Naive B cell (primary cell): ENCODE results near the gene ISLR2. TPM values are rescaled to one million over a fixed set of nuclear protein-coding genes. Genes with fewer than 3 reads are reported as not detected.

Experiments
- ATAC-seq, 2 donors: fragments of 150-1000 bp; cut with Tn5 transposase; 2 replicates each; pipeline ENCODE4 v1.10.0; 2021; ENCODE audit warnings: low read depth in 2 of 2, mild to moderate bottlenecking in 2 of 2, moderate library complexity in 2 of 2
- DNase-seq: peaks from one replicate; pipeline ENCODE4 v3.0.0; 2022
- H3K27ac Mint-ChIP-seq, 6 donors: one replicate each; pipeline ENCODE4 v1.8.0; 2020 to 2022; ENCODE audit warnings: mild to moderate bottlenecking in 6 of 6, mixed read lengths in 6 of 6, moderate library complexity in 5 of 6, inconsistent platforms in 2 of 6
- H3K27me3 Mint-ChIP-seq, 3 donors: one replicate each; pipeline ENCODE4 v1.8.0; 2021 to 2022; ENCODE audit warnings: mixed read lengths in 3 of 3, mild to moderate bottlenecking in 1 of 3
- H3K36me3 Mint-ChIP-seq, 2 donors: one replicate each; pipeline ENCODE4 v1.8.0; 2020 to 2022; ENCODE audit warnings: mixed read lengths in 2 of 2, inconsistent platforms in 1 of 2, mild to moderate bottlenecking in 1 of 2
- H3K4me1 Mint-ChIP-seq, 3 donors: one replicate each; pipeline ENCODE4 v1.8.0; 2020 to 2022; ENCODE audit warnings: mixed read lengths in 3 of 3, inconsistent platforms in 1 of 3, mild to moderate bottlenecking in 1 of 3, moderate library complexity in 1 of 3
- H3K4me3 Mint-ChIP-seq, 8 donors: one replicate each; pipeline ENCODE4 v1.8.0; 2020 to 2022; ENCODE audit warnings: mild to moderate bottlenecking in 8 of 8, mixed read lengths in 8 of 8, moderate library complexity in 8 of 8, inconsistent platforms in 2 of 8
- H3K9me3 Mint-ChIP-seq, 7 donors: one replicate each; pipeline ENCODE4 v1.8.0; 2020 to 2022; ENCODE audit warnings: mixed read lengths in 7 of 7, mild to moderate bottlenecking in 5 of 7, inconsistent platforms in 2 of 7, moderate library complexity in 1 of 7
- polyA plus RNA-seq, 6 donors: library from polyadenylated mRNA; unstranded; fragments of 300-500 nt; fragmentation: Illumina TruSeq; gene quantifications; one replicate each; pipeline ENCODE4 v1.2.3, GENCODE V29; 2021; ENCODE audit warnings: low read depth in 6 of 6

The ISLR2 gene
- polyA plus RNA-seq, 6 donors from 2014 or later = not detected

GRCh38 chr15:74179101-74179841 lies 48.9 kb downstream of the ISLR2 start:
- DNase-seq = no peak
- Mint-ChIP-seq H3K9me3 (no peaks in the 10 kb centered on the region), H3K4me1 (no peaks in the 10 kb centered on the region), H3K36me3 (no peaks in the 10 kb centered on the region), H3K27ac (peak overlapping the region in 1 of 6 donors; percentile 40), H3K27me3 (peaks cover 3 to 33% (median 29%) of the 10 kb centered on the region in 3 donors), H3K4me3 (peak overlapping the region in 1 of 8 donors; percentile 59)
- ATAC-seq = no peak

GRCh38 chr15:74179983-74180880 lies 49.8 kb downstream of the ISLR2 start:
- H3K27me3 Mint-ChIP-seq = peaks cover 3 to 33% (median 29%) of the 10 kb centered on the region in 3 donors
- H3K4me3 Mint-ChIP-seq = no peak overlapping the region
- DNase-seq (no peak), ATAC-seq (no peak)
- no peak overlapping the region for H3K27ac Mint-ChIP-seq
- H3K36me3 Mint-ChIP-seq = no peaks in the 10 kb centered on the region
- no peaks in the 10 kb centered on the region for H3K4me1 Mint-ChIP-seq
- no peaks in the 10 kb centered on the region for H3K9me3 Mint-ChIP-seq

- Mint-ChIP-seq H3K4me3 (no peak overlapping the region), H3K27me3 (peaks cover 3 to 33% (median 29%) of the 10 kb centered on the region in 3 donors), H3K27ac (no peak overlapping the region), H3K9me3 (no peaks in the 10 kb centered on the region), H3K4me1 (no peaks in the 10 kb centered on the region), H3K36me3 (no peaks in the 10 kb centered on the region)
- DNase-seq (no peak), ATAC-seq (no peak)
Observed at GRCh38 chr15:74180881-74181602, 50.7 kb downstream of the ISLR2 start.

GRCh38 chr15:74182131-74182530 lies 51.7 kb downstream of the ISLR2 start:
- no peaks in the 10 kb centered on the region for H3K9me3 Mint-ChIP-seq
- peaks cover 3 to 33% (median 25%) of the 10 kb centered on the region in 3 donors for H3K27me3 Mint-ChIP-seq
- H3K4me3 Mint-ChIP-seq = no peak overlapping the region
- ATAC-seq = no peak
- DNase-seq = no peak
- H3K36me3 Mint-ChIP-seq = no peaks in the 10 kb centered on the region
- no peaks in the 10 kb centered on the region for H3K4me1 Mint-ChIP-seq
- no peak overlapping the region for H3K27ac Mint-ChIP-seq

DNA sequence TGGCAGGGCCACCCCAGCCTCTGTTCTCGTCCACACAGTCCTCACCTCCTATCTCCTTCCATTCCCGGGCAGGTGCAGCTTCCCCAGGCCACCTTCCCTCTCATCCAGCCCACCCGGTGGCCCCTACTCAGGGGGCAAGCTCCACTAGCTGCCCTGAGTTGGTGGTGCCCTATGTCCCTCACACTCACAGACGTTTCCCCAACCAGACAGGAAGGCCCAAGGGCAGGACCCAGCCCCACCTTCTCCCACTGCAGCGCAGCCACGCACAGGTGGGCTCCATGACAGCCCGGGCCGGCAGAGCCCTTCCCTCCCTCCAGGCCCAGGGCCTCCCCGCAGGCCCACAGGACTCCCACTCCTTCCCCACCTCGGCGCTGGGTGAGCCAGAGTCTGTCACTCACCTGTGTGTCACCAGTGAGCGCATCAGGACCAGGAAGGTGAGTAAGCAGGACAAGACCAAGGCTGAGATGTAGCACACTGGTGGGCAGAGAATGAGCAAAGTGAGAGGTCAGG lies 54.3 kb downstream of the ISLR2 start:
- no peak for ATAC-seq
- no peak for DNase-seq
- Mint-ChIP-seq H3K4me3 (no peak overlapping the region), H3K27ac (no peak overlapping the region), H3K36me3 (no peaks in the 10 kb centered on the region), H3K27me3 (peaks cover 0 to 18% (median 5%) of the 10 kb centered on the region in 3 donors), H3K4me1 (no peaks in the 10 kb centered on the region), H3K9me3 (no peaks in the 10 kb centered on the region)

DNA sequence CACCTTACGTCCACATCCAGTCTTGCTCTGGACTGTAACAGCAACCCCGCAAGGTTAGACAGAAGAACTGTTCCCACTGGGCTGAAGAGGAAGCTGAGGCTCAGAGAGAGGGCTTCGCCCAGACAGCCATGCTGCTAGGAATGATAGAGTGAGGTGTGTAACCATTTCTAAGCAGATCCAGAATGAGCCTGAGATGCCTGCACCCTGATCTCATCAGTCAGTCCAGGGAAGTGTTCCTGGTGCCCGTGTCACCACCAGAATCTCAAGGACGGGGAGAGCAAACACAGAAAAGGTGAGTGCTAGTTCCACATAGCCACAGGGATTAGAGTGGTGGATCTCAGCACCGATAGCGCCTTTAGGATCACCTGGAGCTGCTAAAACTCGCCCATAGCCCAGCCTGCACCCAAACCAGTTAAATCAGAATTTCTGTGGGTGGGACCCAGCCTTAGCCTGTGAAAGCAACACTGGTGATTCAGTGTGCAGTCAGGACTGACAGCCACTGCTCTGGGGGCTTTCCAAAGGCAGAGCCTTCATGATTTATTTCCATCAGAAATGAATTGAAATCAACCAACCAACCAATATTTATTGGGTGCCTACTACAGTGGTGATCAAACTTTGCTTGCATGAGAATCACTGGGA lies 55.4 kb downstream of the ISLR2 start:
- Mint-ChIP-seq H3K4me1 (no peaks in the 10 kb centered on the region), H3K4me3 (no peak overlapping the region), H3K36me3 (no peaks in the 10 kb centered on the region), H3K27ac (no peak overlapping the region), H3K27me3 (peaks cover 0 to 8% (median 0%) of the 10 kb centered on the region in 3 donors), H3K9me3 (no peaks in the 10 kb centered on the region)
- no peak for DNase-seq
- no peak for ATAC-seq

Other genes with a start within 250 kb of the ISLR2 start
- gene LOXL1, start 204.1 kb upstream of the ISLR2 start, polyA plus RNA-seq = under 1 TPM in 2 of 6 donors, not detected in 4; 0.19 to 0.48 TPM
- 10 to 100 TPM in 3 of 6 donors, 1 to 10 TPM in 3; 8.6 to 18.4 (median 9.9) TPM for gene STOML1, start 138.3 kb upstream of the ISLR2 start, polyA plus RNA-seq
- 10 to 100 TPM in 5 of 6 donors, 1 to 10 TPM in 1; 6.4 to 39.8 (median 18.9) TPM for gene PML, start 135.9 kb upstream of the ISLR2 start, polyA plus RNA-seq
- gene GOLGA6A, start 48.0 kb upstream of the ISLR2 start, polyA plus RNA-seq = under 1 TPM in 1 of 6 donors, not detected in 5; 0.09 TPM
- not detected for gene ISLR, start 43.1 kb downstream of the ISLR2 start, polyA plus RNA-seq
- gene STRA6, start 72.2 kb downstream of the ISLR2 start, polyA plus RNA-seq = not detected
- not detected for gene CCDC33, start 105.7 kb downstream of the ISLR2 start, polyA plus RNA-seq
- not detected for gene CYP11A1, start 237.1 kb downstream of the ISLR2 start, polyA plus RNA-seq